Activated CD4-positive, alpha-beta T cell treated with anti-CD3 and anti-CD28 coated beads for 1 hour (primary cell): ENCODE measurements around the gene SOCS6.
"Not testable (repeated sequence)": the region's sequence is repeated elsewhere in the genome, so short reads cannot be mapped to it uniquely, and the experiment has no call there.

Source experiments
- DNase-seq: peaks from one replicate; pipeline ENCODE4 v3.0.0-alpha.2; 2020

The SOCS6 gene, protein sequence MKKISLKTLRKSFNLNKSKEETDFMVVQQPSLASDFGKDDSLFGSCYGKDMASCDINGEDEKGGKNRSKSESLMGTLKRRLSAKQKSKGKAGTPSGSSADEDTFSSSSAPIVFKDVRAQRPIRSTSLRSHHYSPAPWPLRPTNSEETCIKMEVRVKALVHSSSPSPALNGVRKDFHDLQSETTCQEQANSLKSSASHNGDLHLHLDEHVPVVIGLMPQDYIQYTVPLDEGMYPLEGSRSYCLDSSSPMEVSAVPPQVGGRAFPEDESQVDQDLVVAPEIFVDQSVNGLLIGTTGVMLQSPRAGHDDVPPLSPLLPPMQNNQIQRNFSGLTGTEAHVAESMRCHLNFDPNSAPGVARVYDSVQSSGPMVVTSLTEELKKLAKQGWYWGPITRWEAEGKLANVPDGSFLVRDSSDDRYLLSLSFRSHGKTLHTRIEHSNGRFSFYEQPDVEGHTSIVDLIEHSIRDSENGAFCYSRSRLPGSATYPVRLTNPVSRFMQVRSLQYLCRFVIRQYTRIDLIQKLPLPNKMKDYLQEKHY

GRCh38 chr18:70288851-70289328, at the start of gene SOCS6:
Gene SOCS6 (plus strand): TSS chr18:70289045. CDS start chr18:70324669, 35,624 bp downstream.
- DNase-seq = no peak

DNA sequence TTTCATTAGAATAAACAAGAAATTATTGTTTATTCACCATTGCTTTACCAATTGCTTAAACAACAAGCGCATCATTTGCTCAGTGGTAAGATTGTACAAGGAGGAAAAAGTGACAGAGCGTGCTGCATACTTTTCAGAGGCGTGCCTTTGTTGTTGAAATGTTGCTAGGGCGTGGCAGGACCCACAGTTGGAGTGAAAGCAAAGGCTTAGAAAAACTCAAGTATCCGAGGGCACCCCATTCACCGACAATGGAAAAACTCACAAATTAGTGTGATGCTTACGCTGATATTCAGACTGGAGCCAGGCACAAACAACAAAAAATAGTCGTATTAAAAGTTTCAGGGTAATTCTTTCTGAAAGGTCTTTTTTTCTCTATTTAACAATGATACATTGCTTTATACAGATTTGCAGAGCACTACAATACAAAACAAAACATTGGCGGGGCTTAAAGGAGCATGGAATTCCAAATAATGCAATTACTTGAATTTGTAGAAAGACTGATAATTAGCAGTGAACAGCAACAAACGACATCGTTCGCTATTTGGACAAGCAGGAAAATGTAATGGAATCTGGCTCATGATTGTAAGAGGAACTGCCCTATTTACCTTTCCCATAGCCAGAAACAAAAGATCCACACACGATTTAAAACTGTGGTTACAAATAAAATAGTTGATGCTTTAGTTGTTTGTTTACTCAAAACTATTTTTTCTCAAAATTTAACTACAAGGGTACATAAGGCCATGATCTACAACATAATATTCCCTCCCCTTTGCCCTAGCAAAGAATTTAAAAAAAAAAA, 45.5 kb upstream of the SOCS6 start:
- no peak for DNase-seq

GRCh38 chr18:70246061-70246466, 42.8 kb upstream of the SOCS6 start:
- DNase-seq = no peak

GRCh38 chr18:70249118-70249517, 39.7 kb upstream of the SOCS6 start:
- DNase-seq = no peak

DNA sequence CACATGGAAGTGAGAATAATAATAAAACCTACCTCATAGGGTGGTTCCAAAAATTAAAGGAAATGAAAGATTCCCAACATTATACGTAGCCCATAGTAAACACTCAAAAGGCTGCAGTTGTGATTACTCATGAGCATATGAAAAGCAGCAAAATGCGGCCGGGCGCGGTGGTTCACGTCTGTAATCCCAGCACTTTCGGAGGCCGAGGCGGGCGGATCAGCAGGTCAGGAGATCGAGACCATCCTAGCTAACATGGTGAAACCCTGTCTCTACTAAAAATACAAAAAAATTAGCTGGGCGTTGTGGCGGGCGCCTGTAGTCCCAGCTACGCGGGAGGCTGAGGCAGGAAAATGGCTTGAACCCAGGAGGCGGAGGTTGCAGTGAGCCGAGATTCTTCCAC, 39.0 kb upstream of the SOCS6 start:
- not testable (repeated sequence) for DNase-seq

GRCh38 chr18:70250781-70251180, 38.1 kb upstream of the SOCS6 start:
- DNase-seq = no peak

GRCh38 chr18:70256184-70256583, 32.7 kb upstream of the SOCS6 start:
- no peak for DNase-seq

DNA sequence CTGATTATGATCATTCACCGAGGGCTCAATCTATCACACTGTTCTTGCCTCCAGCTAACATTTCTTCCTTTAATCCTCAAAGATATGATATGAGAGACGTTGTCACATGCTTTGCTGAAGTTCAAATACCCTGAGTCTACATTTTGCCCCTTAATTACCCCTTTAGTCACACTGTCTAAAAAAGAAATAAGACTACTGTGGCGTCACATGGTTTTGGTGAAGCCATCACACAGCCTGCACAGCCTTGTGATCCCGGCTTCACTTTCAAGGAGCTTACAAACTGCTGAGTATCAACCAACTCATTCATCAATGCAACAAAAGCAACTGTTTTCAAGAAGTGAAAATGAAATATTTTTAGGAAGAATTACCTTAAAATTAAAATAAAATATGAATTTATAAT, 31.9 kb upstream of the SOCS6 start:
- DNase-seq = no peak

- no peak for DNase-seq
Measured at GRCh38 chr18:70258243-70258642, 30.6 kb upstream of the SOCS6 start.

GRCh38 chr18:70260683-70261082, 28.2 kb upstream of the SOCS6 start:
- DNase-seq = no peak

GRCh38 chr18:70261141-70261788, 27.6 kb upstream of the SOCS6 start:
- no peak for DNase-seq

- no peak for DNase-seq
Measured at GRCh38 chr18:70263336-70263735, 25.5 kb upstream of the SOCS6 start.

- no peak for DNase-seq
Measured at GRCh38 chr18:70271742-70272141, 17.1 kb upstream of the SOCS6 start.

GRCh38 chr18:70273021-70273420, 15.8 kb upstream of the SOCS6 start:
- DNase-seq = no peak

DNA sequence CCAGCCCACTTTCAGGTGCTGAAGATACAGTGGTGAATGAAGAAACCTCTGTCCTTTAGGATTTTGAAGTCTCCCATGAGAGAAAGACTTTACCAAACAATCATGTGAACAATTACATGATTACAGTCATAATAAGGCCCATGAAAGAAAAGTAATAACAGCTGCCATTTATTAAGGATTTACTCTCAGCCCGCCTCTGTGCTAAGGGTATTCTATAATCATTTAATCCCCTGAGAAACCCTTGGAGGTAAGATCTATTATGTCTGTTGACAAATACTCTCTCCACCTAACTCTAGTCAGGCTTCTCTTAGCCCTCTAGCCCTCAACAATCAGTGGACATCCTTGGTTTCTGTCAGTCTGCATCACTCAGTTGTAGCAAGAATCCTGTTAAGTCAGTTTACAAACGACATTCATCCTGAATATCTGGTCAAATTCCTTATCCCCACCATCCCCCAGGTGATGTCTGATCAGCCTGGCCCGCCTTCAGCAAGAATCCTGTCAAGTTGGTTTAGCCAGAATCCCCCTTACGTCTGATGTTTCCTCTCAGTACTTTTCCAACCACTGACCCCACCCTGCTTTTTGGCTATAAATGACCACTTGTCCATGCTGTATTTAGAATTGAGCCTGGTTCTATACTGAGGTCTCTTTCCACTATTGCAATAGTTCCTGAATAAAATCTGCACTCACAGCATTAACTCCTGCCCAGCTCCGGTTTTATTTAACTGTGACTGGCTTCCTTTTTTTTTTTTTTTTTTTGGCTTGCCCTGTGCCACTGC, 12.2 kb upstream of the SOCS6 start:
- no peak for DNase-seq

- DNase-seq = no peak
Measured at GRCh38 chr18:70279470-70279869, 9.4 kb upstream of the SOCS6 start.

DNA sequence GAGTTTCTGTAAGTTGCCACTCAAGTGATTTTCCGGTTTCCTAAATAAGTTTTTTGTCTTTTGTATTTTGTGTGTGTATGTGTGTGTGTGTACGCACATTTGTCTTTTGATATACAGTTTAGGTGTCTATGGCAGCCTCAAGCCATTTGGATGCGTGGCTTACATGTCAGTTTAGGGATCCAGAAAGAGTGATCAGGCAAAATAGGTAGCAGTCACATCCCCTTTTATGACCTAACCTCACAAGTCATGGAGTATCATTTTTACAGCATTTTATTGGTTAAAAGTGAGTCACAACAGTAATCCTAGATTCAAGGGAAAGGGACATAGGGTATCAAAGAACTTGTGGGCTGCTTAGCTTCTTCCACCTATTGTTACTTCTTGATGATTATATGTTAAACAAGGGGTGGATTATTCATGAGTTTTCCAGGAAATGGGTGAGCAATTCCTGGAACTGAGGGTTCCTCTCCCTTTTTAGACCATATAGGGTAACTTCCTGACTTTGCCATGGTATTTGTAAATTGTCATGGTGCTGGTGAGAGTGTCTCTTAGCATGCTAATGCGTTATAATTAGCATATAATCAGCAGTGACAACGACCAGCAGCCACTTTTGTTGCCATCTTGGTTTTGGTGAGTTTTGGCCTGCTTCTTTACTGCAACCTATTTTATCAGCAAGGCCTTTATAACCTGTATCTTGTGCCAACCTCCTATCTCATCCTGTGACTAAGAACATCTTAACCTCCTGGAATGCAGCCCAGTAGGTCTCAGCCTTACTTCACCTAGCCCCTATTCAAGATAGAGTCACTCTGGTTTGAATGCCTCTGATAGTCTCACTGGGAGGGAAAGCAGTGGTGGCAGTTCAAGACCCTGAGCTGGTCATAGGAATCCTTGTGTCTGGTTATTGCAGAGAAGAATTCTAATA, 8.6 kb upstream of the SOCS6 start:
- no peak for DNase-seq

GRCh38 chr18:70284976-70285620, 3.7 kb upstream of the SOCS6 start:
- DNase-seq = no peak

GRCh38 chr18:70287731-70288130, 1.1 kb upstream of the SOCS6 start:
- DNase-seq = no peak

DNA sequence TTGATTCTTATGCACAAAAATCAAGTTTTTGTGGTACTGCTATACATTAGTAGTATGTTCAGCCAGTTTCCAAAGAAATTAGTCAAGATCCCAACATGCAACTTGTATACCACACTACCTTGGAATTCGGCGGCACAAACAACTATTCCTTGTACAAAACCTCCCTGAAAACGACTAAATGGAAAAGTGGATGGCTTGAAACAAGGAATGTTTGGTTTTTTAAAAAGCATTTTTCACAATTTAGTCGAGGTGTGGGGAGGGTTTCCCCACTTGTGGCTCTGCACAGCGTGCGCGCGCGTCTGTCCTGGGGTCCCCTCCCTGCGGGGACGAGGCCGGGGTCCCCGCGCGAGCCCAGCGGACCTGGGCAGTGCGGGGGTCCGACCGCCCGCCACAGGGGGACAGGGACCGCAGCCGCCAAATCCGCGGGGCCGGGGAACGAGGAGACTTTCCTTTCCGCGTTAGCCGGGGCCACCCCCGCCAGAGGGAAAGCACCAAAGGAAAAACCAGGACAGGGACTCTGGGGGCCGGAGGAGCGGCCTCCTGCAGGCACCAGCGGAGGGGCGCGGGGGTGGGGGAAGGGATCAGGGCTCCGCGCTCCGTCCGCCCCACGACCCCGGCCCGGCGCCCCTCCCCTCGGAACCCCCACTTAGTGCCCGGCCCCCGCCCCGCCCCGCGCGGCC, 534 bp upstream of the SOCS6 start:
- DNase-seq = no peak
